HL-60/S4 treated with retinoic acid at 250 ng/mL for 4 days and 3 days (cell line): ENCODE data around the gene CCND1.
"Not testable (repeated sequence)": the region's sequence is repeated elsewhere in the genome, so short reads cannot be mapped to it uniquely, and the experiment has no call there.

ENCODE experiments used
- in situ Hi-C: fragments of 300-500 bp; cut with MboI; formaldehyde crosslinking; loops from 2 replicates; pipeline ENCODE4 v1.7.0; 2022; ENCODE audit warnings: low sequenced_read_pairs

CCND1 gene

GRCh38 chr11:69682221-69682620, 41.3 kb downstream of the CCND1 start:
- in situ Hi-C loops: loop anchor here (10.0 kb wide), 1 partner anchor 213 kb away; no protein-coding TSS in a partner anchor

GRCh38 chr11:69682681-69683326, 41.8 kb downstream of the CCND1 start:
- in situ Hi-C loops: loop anchor here (10.0 kb wide), 1 partner anchor 212 kb away; no protein-coding TSS in a partner anchor

- in situ Hi-C loops: loop anchor here (10.0 kb wide), 1 partner anchor 211 kb away; no protein-coding TSS in a partner anchor
These were observed 42.9 kb downstream of the CCND1 start for GRCh38 chr11:69683764-69684333.

- in situ Hi-C loops: loop anchor here (10.0 kb wide), 1 partner anchor 210 kb away; no protein-coding TSS in a partner anchor
These were observed 43.7 kb downstream of the CCND1 start for GRCh38 chr11:69684651-69685050.

- in situ Hi-C loops: loop anchor here (10.0 kb wide), 1 partner anchor 209 kb away; no protein-coding TSS in a partner anchor
These were observed 44.4 kb downstream of the CCND1 start for GRCh38 chr11:69685348-69685747.

GRCh38 chr11:69686452-69686851, 45.5 kb downstream of the CCND1 start:
- in situ Hi-C loops: loop anchor here (10.0 kb wide), 1 partner anchor 208 kb away; no protein-coding TSS in a partner anchor

GRCh38 chr11:69686856-69687255, 45.9 kb downstream of the CCND1 start:
- in situ Hi-C loops: loop anchor here (10.0 kb wide), 1 partner anchor 208 kb away; no protein-coding TSS in a partner anchor

GRCh38 chr11:69687969-69688771, 47.2 kb downstream of the CCND1 start:
- in situ Hi-C loops: loop anchor here (10.0 kb wide), 1 partner anchor 207 kb away; no protein-coding TSS in a partner anchor

- in situ Hi-C loops: loop anchor here (10.0 kb wide), 1 partner anchor 205 kb away; no protein-coding TSS in a partner anchor
These were observed 48.7 kb downstream of the CCND1 start for GRCh38 chr11:69689484-69690319.

GRCh38 chr11:69691463-69691862, 50.5 kb downstream of the CCND1 start:
- in situ Hi-C loops: no loop called here

GRCh38 chr11:69692422-69692821, 51.5 kb downstream of the CCND1 start:
- in situ Hi-C loops: no loop called here

- in situ Hi-C loops: no loop called here
These were observed 53.8 kb downstream of the CCND1 start for GRCh38 chr11:69694781-69695180.

GRCh38 chr11:69695581-69695980, 54.6 kb downstream of the CCND1 start:
- in situ Hi-C loops: no loop called here

- in situ Hi-C loops: not testable (repeated sequence)
These were observed 55.0 kb downstream of the CCND1 start for GRCh38 chr11:69695995-69696394.

- in situ Hi-C loops: no loop called here
These were observed 56.0 kb downstream of the CCND1 start for GRCh38 chr11:69696749-69697468.

- in situ Hi-C loops: no loop called here
These were observed 56.5 kb downstream of the CCND1 start for GRCh38 chr11:69697469-69697843.

GRCh38 chr11:69697861-69698260, 56.9 kb downstream of the CCND1 start:
- in situ Hi-C loops: no loop called here

GRCh38 chr11:69698362-69698761, 57.4 kb downstream of the CCND1 start:
- in situ Hi-C loops: no loop called here

GRCh38 chr11:69699213-69699612, 58.3 kb downstream of the CCND1 start:
- in situ Hi-C loops: no loop called here
